ES-I3 (cell line): ENCODE data around the gene CEP295NL.
"Not testable (repeated sequence)": the region's sequence is repeated elsewhere in the genome, so short reads cannot be mapped to it uniquely, and the experiment has no call there.

Experiments used
- H3K36me3 ChIP-seq: 2 replicates; pipeline ENCODE4 v1.6.1; 2013; ENCODE audit warnings: mild to moderate bottlenecking, low read length, control low read depth, moderate library complexity; ENCODE audit not compliant: insufficient read depth
- H3K4me1 ChIP-seq: 2 replicates; pipeline ENCODE4 v1.6.1; 2013; ENCODE audit warnings: mild to moderate bottlenecking, control low read depth, low read length; ENCODE audit not compliant: insufficient read depth
- H3K9ac ChIP-seq: 2 replicates; pipeline ENCODE4 v1.6.1; 2013; ENCODE audit warnings: low read depth, mild to moderate bottlenecking, low read length, moderate library complexity
- H3K9me3 ChIP-seq: 2 replicates; pipeline ENCODE4 v1.6.1; 2013; ENCODE audit warnings: mild to moderate bottlenecking, low read length, moderate library complexity; ENCODE audit not compliant: control insufficient read depth, insufficient read depth

Gene CEP295NL

DNA sequence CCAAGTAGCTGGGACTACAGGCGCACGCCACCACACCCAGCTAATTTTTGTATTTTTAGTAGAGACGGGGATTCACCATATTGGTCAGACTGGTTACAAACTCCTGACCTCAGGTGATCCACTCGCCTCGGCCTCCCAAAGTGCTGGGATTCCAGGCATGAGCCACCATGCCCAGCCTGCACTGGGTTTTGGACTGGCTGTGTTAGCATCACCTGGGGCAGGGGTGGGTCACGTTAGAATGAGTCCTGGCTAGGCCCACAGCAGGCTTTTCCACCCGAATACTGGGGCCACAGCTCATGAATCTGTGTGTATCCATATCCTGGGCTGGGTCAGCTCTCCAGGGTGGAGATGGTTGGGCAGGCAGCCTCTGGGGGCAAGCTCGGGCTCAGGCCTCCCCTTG lies 770 bp downstream of the CEP295NL start:
- not testable (repeated sequence) for H3K9me3 ChIP-seq, H3K36me3 ChIP-seq, H3K9ac ChIP-seq
- peaks cover 22% of the 10 kb centered on the region; the same call in 1 of the 2 replicates for H3K4me1 ChIP-seq

- peaks cover 22% of the 10 kb centered on the region; the same call in 1 of the 2 replicates for H3K4me1 ChIP-seq
- H3K9ac ChIP-seq, result no peak overlapping the region
- no peaks in the 10 kb centered on the region for H3K9me3 ChIP-seq
- no peaks in the 10 kb centered on the region for H3K36me3 ChIP-seq
Measured at GRCh38 chr17:78901806-78902205, 1.2 kb downstream of the CEP295NL start.

DNA sequence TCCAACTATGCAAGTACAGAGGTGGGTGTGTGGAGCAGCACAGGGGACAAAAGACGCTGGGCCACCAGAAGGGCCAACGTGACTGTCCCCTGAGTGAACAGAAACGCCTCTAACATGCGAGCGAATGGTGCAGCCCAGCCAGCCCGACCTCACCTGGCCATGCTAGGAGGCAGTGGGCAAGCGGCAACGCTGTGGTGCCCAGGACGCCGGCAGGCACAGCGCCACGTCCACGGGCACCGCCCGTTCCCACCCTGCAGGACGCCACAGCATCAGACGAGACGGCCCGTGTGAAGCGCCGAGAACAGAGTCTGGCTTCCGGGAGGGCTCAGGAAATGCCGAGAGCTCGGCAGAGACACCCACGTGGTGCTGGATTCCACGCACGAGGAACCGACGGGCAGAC lies 2.2 kb downstream of the CEP295NL start:
- H3K9me3 ChIP-seq, result no peaks in the 10 kb centered on the region
- H3K36me3 ChIP-seq, result no peaks in the 10 kb centered on the region
- H3K9ac ChIP-seq, result no peak overlapping the region
- peaks cover 22% of the 10 kb centered on the region; the same call in 1 of the 2 replicates for H3K4me1 ChIP-seq

- Histone ChIP-seq H3K36me3 (no peaks in the 10 kb centered on the region), H3K9ac (no peak overlapping the region)
Measured at GRCh38 chr17:78899361-78900260, 3.4 kb downstream of the CEP295NL start.

GRCh38 chr17:78898947-78899346 lies 4.1 kb downstream of the CEP295NL start:
- no peak overlapping the region for H3K9ac ChIP-seq
- H3K36me3 ChIP-seq, result no peaks in the 10 kb centered on the region
- H3K4me1 ChIP-seq, result peaks cover 22% of the 10 kb centered on the region; the same call in 1 of the 2 replicates
- no peaks in the 10 kb centered on the region for H3K9me3 ChIP-seq

More at GRCh38 chr17:78899361-78900260, 3.4 kb downstream of the CEP295NL start:
- Histone ChIP-seq H3K4me1 (peaks cover 22% of the 10 kb centered on the region; the same call in 1 of the 2 replicates), H3K9me3 (no peaks in the 10 kb centered on the region)

- Histone ChIP-seq H3K9me3 (no peaks in the 10 kb centered on the region), H3K4me1 (peaks cover 22% of the 10 kb centered on the region; the same call in 1 of the 2 replicates), H3K36me3 (no peaks in the 10 kb centered on the region), H3K9ac (no peak overlapping the region)
Measured at GRCh38 chr17:78898075-78898836, 4.7 kb downstream of the CEP295NL start.

GRCh38 chr17:78897664-78898047 lies 5.3 kb downstream of the CEP295NL start:
- Histone ChIP-seq H3K4me1 (peaks cover 19% of the 10 kb centered on the region; the same call in 1 of the 2 replicates), H3K36me3 (no peaks in the 10 kb centered on the region), H3K9me3 (no peaks in the 10 kb centered on the region), H3K9ac (no peak overlapping the region)

DNA sequence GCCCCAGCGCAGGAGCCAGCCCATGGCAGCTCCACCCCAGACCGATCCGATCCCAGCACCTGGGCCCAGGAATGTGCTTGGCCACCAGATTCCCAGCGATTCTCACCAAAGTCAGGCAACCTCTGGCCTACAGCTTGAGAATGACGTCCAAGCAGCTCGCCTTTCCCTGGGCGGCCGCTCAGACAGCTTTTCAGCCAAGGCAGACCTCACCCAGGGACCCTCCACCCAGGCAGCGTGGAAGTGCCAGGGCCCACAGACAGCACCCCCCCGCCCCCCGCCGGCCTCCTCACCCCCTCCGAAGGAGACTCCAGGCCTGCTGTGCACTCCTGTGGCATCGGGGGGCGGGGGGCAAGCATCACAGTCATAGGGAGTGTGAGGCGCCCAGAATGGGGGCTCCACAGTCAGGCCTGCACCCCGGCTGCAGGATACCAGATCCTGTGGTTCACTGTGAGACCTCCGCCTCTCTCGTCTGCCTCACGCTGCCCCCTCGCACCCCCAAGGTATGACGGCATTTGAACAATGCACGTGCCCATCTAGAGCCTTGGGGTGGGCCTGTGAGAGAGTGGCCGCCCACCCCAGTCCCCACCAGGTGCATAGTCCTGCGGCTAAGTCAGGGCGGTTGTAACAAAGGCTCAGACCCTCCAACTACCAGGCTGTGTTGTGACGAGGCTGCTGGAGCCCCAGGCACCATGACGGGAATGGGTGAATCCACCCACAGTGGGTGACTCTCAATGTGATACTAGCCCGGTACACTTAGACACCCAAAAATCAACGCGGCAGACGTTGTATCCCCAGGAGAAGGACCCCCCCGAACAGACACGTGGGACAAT lies 6.0 kb downstream of the CEP295NL start:
- Histone ChIP-seq H3K4me1 (peaks cover 17% of the 10 kb centered on the region; the same call in 1 of the 2 replicates), H3K36me3 (no peaks in the 10 kb centered on the region), H3K9me3 (no peaks in the 10 kb centered on the region), H3K9ac (no peak overlapping the region)

- Histone ChIP-seq H3K4me1 (peaks cover 17% of the 10 kb centered on the region; the same call in 1 of the 2 replicates), H3K9ac (no peak overlapping the region), H3K36me3 (no peaks in the 10 kb centered on the region), H3K9me3 (no peaks in the 10 kb centered on the region)
Measured at GRCh38 chr17:78896091-78896833, 6.7 kb downstream of the CEP295NL start.

DNA sequence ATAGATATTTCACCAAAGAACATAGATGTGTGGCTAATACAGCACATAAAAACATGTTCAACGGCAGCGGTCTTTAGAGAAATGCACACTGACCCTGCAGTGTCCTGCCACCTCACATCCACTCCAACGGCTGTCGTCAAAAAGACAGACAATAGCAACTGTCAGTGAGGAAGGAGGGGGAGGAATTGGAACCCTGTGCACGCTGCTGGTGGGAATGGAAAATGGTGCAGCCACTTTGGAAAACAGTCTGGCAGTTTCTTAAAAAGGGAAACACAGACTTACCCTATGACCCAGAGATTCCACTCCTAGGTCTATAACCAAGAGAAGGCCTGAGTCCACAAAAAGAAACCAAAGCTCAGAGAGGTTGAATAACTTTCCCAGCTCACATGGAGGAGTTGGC lies 7.7 kb downstream of the CEP295NL start:
- H3K9me3 ChIP-seq, result no peaks in the 10 kb centered on the region
- no peaks in the 10 kb centered on the region for H3K36me3 ChIP-seq
- H3K4me1 ChIP-seq, result peaks cover 17% of the 10 kb centered on the region; the same call in 1 of the 2 replicates
- H3K9ac ChIP-seq, result no peak overlapping the region

DNA sequence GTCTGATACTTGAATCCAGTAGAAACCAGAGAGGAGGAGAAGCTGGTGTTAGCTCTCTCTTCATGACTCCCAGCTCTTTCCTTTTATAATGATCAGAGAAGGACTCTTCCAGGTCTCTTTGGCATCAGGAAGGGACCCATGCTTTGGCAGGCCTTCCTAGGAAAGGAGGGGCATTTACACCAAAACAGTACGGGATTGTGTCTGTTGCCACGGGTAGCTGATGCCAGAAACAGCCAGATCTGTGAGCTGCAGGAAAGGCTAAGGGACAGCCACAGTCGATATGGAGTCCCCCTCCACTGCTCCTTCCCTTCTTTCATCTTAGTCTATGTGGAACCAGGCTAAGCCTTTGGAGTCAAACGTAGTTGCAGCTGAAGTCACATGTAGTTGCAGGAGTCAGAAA lies 9.3 kb downstream of the CEP295NL start:
- no peak overlapping the region for H3K9ac ChIP-seq
- peaks cover 6% of the 10 kb centered on the region; the same call in 1 of the 2 replicates for H3K4me1 ChIP-seq
- H3K9me3 ChIP-seq, result no peaks in the 10 kb centered on the region
- H3K36me3 ChIP-seq, result no peaks in the 10 kb centered on the region

- peaks cover under 1% of the 10 kb centered on the region; the same call in 1 of the 2 replicates for H3K4me1 ChIP-seq
- H3K9ac ChIP-seq, result no peak overlapping the region
- H3K36me3 ChIP-seq, result no peaks in the 10 kb centered on the region
- no peaks in the 10 kb centered on the region for H3K9me3 ChIP-seq
Measured at GRCh38 chr17:78892936-78893379, 10.0 kb downstream of the CEP295NL start.

DNA sequence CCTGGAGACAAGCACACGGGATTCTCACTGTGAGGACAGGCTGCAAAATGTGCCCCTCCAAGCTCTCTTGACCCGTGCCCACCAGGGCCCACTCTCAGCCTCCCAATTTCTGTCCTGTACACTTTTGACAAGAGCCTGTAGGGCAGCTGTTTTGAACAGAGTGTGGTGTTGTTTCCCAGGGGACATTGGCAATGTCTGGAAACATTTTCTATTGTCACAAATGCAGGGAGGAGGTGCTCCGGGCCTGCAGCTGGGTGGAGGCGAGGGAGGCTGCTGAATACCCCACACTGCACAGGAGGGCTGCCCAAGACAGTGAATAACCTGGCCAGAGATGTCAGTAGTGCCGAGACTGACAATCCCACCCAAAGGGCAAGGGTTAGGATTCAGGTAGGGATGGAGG lies 10.5 kb downstream of the CEP295NL start:
- Histone ChIP-seq H3K9ac (no peak overlapping the region), H3K4me1 (no peaks in the 10 kb centered on the region; the same call in 1 of the 2 replicates), H3K36me3 (no peaks in the 10 kb centered on the region), H3K9me3 (no peaks in the 10 kb centered on the region)
